CD14-positive monocyte (primary cell): ENCODE measurements around the gene DLG4. TPM values are rescaled to one million over a fixed set of nuclear protein-coding genes. Genes with fewer than 3 reads are reported as not detected.

Source experiments
- DNase-seq, 3 donors: peaks; one replicate each; pipeline ENCODE4 v3.0.0-alpha.2; 2011 to 2022
- H2AFZ ChIP-seq: 2 replicates; pipeline ENCODE4 v1.6.0; 2012; ENCODE audit warnings: mild to moderate bottlenecking, low read depth, low read length, inconsistent platforms; ENCODE audit not compliant: insufficient read depth, poor library complexity, severe bottlenecking
- H3K27ac ChIP-seq, 2 donors: 1 replicate in 1 of 2; 2 replicates in 1 of 2; pipeline ENCODE4 v1.5.1; 2012 to 2013; ENCODE audit warnings: low read length in 2 of 2, control low read depth in 1 of 2, inconsistent platforms in 1 of 2, low read depth in 1 of 2, mild to moderate bottlenecking in 1 of 2
- H3K27me3 ChIP-seq, 2 donors: one replicate each; pipeline versions ENCODE4 v1.6.0 to v1.6.1; 2011 to 2013; ENCODE audit warnings: low read length in 2 of 2; ENCODE audit not compliant: control insufficient read depth in 2 of 2, insufficient read depth in 2 of 2
- H3K36me3 ChIP-seq, 2 donors: replicated peaks in 1 of 2; 1 replicate in 1 of 2; 2 replicates in 1 of 2; pipeline versions ENCODE4 v1.5.1 to v1.6.1; 2012 to 2013; ENCODE audit warnings: low read length in 2 of 2, control low read depth in 1 of 2, inconsistent platforms in 1 of 2, mild to moderate bottlenecking in 1 of 2; ENCODE audit not compliant: insufficient read depth in 2 of 2, control insufficient read depth in 1 of 2
- H3K4me1 ChIP-seq, 2 donors: 1 replicate in 1 of 2; 2 replicates in 1 of 2; pipeline versions ENCODE4 v1.5.1 to v1.6.1; 2012 to 2013; ENCODE audit warnings: low read length in 2 of 2, control low read depth in 1 of 2, inconsistent platforms in 1 of 2, mild to moderate bottlenecking in 1 of 2, moderate library complexity in 1 of 2; ENCODE audit not compliant: insufficient read depth in 2 of 2, control insufficient read depth in 1 of 2
- H3K4me2 ChIP-seq: replicated peaks from 2 replicates; pipeline ENCODE3; 2012; ENCODE audit warnings: low read length, moderate library complexity, mild to moderate bottlenecking; ENCODE audit not compliant: poor library complexity, severe bottlenecking; ENCODE audit errors: extremely low read depth
- H3K4me3 ChIP-seq, 3 experiments: fragments of 200-600 bp in 1 of 3; sonication (generic) in 1 of 3; replicated peaks in 1 of 3; 1 replicate in 2 of 3; 2 replicates in 1 of 3; pipeline ENCODE4 v1.5.1; 2011 to 2013; ENCODE audit warnings: low read length in 3 of 3, mild to moderate bottlenecking in 3 of 3, control low read depth in 2 of 3, low read depth in 2 of 3, inconsistent platforms in 1 of 3, moderate library complexity in 1 of 3
- H3K79me2 ChIP-seq: 2 replicates; pipeline ENCODE4 v1.6.0; 2012; ENCODE audit warnings: mild to moderate bottlenecking, control low read depth, inconsistent platforms, low read length, moderate library complexity; ENCODE audit not compliant: insufficient read depth
- H3K9ac ChIP-seq: 2 replicates; pipeline ENCODE4 v1.6.0; 2017; ENCODE audit warnings: low read length, mild to moderate bottlenecking; ENCODE audit not compliant: insufficient read depth, poor library complexity, severe bottlenecking
- H3K9me3 ChIP-seq, 2 donors: replicated peaks in 1 of 2; 1 replicate in 1 of 2; 2 replicates in 1 of 2; pipeline versions ENCODE4 v1.5.1 to v1.6.1; 2012 to 2013; ENCODE audit warnings: low read length in 2 of 2, control low read depth in 1 of 2; ENCODE audit not compliant: control insufficient read depth in 1 of 2, insufficient read depth in 1 of 2
- H4K20me1 ChIP-seq: 2 replicates; pipeline ENCODE4 v1.6.0; 2012; ENCODE audit warnings: mild to moderate bottlenecking, low read length, control low read depth, moderate library complexity; ENCODE audit not compliant: insufficient read depth
- H3K27ac Mint-ChIP-seq, 7 donors: one replicate each; pipeline ENCODE4 v1.8.0; 2020; ENCODE audit warnings: mild to moderate bottlenecking in 7 of 7, mixed read lengths in 7 of 7, moderate library complexity in 6 of 7, inconsistent platforms in 2 of 7
- H3K27me3 Mint-ChIP-seq, 3 donors: one replicate each; pipeline ENCODE4 v1.8.0; 2021 to 2022; ENCODE audit warnings: low read depth in 3 of 3, mild to moderate bottlenecking in 3 of 3, mixed read lengths in 3 of 3, moderate library complexity in 3 of 3, inconsistent platforms in 1 of 3
- H3K36me3 Mint-ChIP-seq, 2 donors: one replicate each; pipeline ENCODE4 v1.8.0; 2020; ENCODE audit warnings: mixed read lengths in 2 of 2, inconsistent platforms in 1 of 2, mild to moderate bottlenecking in 1 of 2
- H3K4me1 Mint-ChIP-seq: one replicate; pipeline ENCODE4 v1.8.0; 2020; ENCODE audit warnings: mild to moderate bottlenecking, mixed read lengths
- H3K4me3 Mint-ChIP-seq, 2 donors: one replicate each; pipeline ENCODE4 v1.8.0; 2020; ENCODE audit warnings: mild to moderate bottlenecking in 2 of 2, mixed read lengths in 2 of 2, moderate library complexity in 1 of 2
- H3K9me3 Mint-ChIP-seq, 7 donors: one replicate each; pipeline ENCODE4 v1.8.0; 2020 to 2022; ENCODE audit warnings: mixed read lengths in 7 of 7, mild to moderate bottlenecking in 6 of 7, moderate library complexity in 6 of 7, inconsistent platforms in 2 of 7
- WGBS: methylation state at CpG from one replicate; pipeline ENCODE4 v1.1.5; 2013; ENCODE audit warnings: missing lambda C conversion rate; ENCODE audit not compliant: insufficient coverage; 5-methylcytosine and 5-hydroxymethylcytosine counted together
- intact Hi-C, 2 donors: fragments of 100-400 bp; cut with micrococcal nuclease; formaldehyde crosslinking; loops; one replicate each; pipeline versions ENCODE4 v1.15.0 to v1.15.1; 2023
- polyA plus RNA-seq, 3 donors: library from polyadenylated mRNA; depleted of rRNA in 1 of 3; unstranded in 2 of 3; stranded (reverse) in 1 of 3; fragments of 300-500 nt in 2 of 3; fragments of >200 nt in 1 of 3; fragmentation: Illumina TruSeq in 2 of 3; gene quantifications; 1 replicate in 2 of 3; 2 replicates in 1 of 3; pipeline ENCODE4 v1.2.3, GENCODE V29; 2012 to 2021
- TF ChIP-seq, protein P1 (sequence below): fragments of 200-600 bp; IDR thresholded peaks from one replicate; pipeline ENCODE4 v1.8.0; 2022; ENCODE audit warnings: antibody characterized with exemption, mild to moderate bottlenecking

DLG4 gene
- polyA plus RNA-seq, 3 donors, result 0.37 to 42.6 (median 0.39) TPM

GRCh38 chr17:7250695-7251627 is 31.3 kb upstream of the DLG4 start:
- Mint-ChIP-seq H3K9me3 (no peaks in the 10 kb centered on the region), H3K4me3 (peak overlapping the region; percentile 90 to 93), H3K36me3 (peaks cover 29 to 39% of the 10 kb centered on the region in 2 donors), H3K4me1 (peaks cover 34% of the 10 kb centered on the region), H3K27me3 (no peaks in the 10 kb centered on the region), H3K27ac (peak overlapping the region; percentile 95 to 100 (median 100))
- intact Hi-C loops, result loop anchor here (1.0 to 10.0 kb wide), 5 partner anchors 9 to 314 kb away; partner anchors contain the start of genes ACADVL (in 1 of the 2), DLG4 (in 1 of the 2), EIF5A (in 1 of the 2) and GABARAP (in 1 of the 2)
- Histone ChIP-seq H3K27me3 (no peaks in the 10 kb centered on the region), H3K4me2 (peak overlapping the region; percentile 86), H3K79me2 (peaks cover 71% of the 10 kb centered on the region), H3K4me3 (peak overlapping the region; percentile 73 to 93 (median 87)), H3K27ac (peak overlapping the region; percentile 100), H2AFZ (peak overlapping the region; percentile 80), H3K9me3 (no peaks in the 10 kb centered on the region), H4K20me1 (peaks cover 5% of the 10 kb centered on the region), H3K9ac (peak overlapping the region; percentile 97), H3K4me1 (peaks cover 31 to 36% of the 10 kb centered on the region in 2 donors), H3K36me3 (peaks cover 24 to 32% of the 10 kb centered on the region in 2 donors)
- under 1% methylated on average over 43 of the region's 55 CpGs for WGBS
- peak in 1 of 3 donors; percentile 66 for DNase-seq
- TF ChIP-seq, protein P1, sequence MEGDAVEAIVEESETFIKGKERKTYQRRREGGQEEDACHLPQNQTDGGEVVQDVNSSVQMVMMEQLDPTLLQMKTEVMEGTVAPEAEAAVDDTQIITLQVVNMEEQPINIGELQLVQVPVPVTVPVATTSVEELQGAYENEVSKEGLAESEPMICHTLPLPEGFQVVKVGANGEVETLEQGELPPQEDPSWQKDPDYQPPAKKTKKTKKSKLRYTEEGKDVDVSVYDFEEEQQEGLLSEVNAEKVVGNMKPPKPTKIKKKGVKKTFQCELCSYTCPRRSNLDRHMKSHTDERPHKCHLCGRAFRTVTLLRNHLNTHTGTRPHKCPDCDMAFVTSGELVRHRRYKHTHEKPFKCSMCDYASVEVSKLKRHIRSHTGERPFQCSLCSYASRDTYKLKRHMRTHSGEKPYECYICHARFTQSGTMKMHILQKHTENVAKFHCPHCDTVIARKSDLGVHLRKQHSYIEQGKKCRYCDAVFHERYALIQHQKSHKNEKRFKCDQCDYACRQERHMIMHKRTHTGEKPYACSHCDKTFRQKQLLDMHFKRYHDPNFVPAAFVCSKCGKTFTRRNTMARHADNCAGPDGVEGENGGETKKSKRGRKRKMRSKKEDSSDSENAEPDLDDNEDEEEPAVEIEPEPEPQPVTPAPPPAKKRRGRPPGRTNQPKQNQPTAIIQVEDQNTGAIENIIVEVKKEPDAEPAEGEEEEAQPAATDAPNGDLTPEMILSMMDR, result no peak

- 46% methylated on average over 7 of the region's 7 CpGs for whole genome bisulfite sequencing
- Histone ChIP-seq H2AFZ (no peak overlapping the region), H4K20me1 (peaks cover 5% of the 10 kb centered on the region), H3K36me3 (peaks cover 24 to 27% of the 10 kb centered on the region in 2 donors), H3K9me3 (no peaks in the 10 kb centered on the region), H3K4me2 (peak overlapping the region; percentile 86), H3K4me3 (peak overlapping the region; percentile 73 to 93 (median 87)), H3K27me3 (no peaks in the 10 kb centered on the region), H3K9ac (peak overlapping the region; percentile 97), H3K27ac (peak overlapping the region; percentile 100), H3K4me1 (peaks cover 31 to 36% of the 10 kb centered on the region in 2 donors), H3K79me2 (peaks cover 78% of the 10 kb centered on the region)
- Mint-ChIP-seq H3K9me3 (no peaks in the 10 kb centered on the region), H3K4me1 (peaks cover 34% of the 10 kb centered on the region), H3K4me3 (peak overlapping the region; percentile 90 to 93), H3K27ac (peak overlapping the region; percentile 85 to 100 (median 95)), H3K36me3 (peaks cover 28 to 38% of the 10 kb centered on the region in 2 donors), H3K27me3 (no peaks in the 10 kb centered on the region)
- TF ChIP-seq, protein P1, result no peak
- intact Hi-C loops, result loop anchor here (5.0 to 10.0 kb wide), 4 partner anchors 33 to 315 kb away; partner anchors contain the start of genes ACADVL (in 1 of the 2), DLG4 (in 1 of the 2), EIF5A (in 1 of the 2) and SENP3 (in 1 of the 2)
- DNase-seq, result peak in 1 of 3 donors; percentile 35
Measured at GRCh38 chr17:7249830-7250229, 30.2 kb upstream of the DLG4 start.
